HG02885 (cell line): Measurements from ENCODE around the gene BTNL9.
"Not testable (repeated sequence)": the region's sequence is repeated elsewhere in the genome, so short reads cannot be mapped to it uniquely, and the experiment has no call there.

Experiments
- ATAC-seq: cut with Tn5 transposase; IDR thresholded peaks from one replicate; pipeline ENCODE4 v1.9.1; 2021; ENCODE audit warnings: mild to moderate bottlenecking; ENCODE audit not compliant: unreplicated experiment, poor library complexity

Gene BTNL9

DNA sequence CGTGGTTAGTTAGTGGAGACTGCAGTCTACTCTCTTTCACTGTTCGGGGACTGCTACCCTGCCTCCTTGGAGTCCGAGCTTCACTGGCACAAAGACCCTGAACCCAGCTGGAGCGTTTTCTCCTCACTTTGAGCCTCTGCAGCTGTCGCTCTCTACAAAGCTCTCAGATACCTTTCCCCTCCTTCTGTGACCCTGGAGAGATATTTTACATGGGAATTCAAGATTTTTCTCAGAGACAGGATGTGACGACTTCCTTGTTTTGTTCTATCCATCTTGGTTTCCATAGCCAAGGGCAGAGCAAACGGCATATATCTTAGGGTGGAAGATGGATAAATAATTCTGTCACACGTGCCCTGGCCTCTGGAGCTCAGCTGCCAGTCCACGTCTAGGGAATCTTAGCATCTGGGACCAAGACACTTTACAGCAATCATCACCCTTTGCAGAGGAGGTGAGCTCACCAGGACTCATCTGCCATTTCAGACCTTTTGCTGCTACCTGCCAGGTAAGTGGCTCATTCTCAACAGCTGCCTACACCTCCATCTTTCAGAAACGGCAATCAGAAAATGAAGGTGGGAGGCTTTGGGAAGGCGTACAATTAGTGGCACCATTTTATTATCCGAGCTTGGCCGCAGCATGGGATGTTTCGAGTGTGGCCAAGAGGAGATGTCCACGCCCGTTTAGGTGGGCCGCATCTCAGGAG lies at the start of gene BTNL9:
Gene BTNL9, plus strand, starts transcription at position 336 of the 700 bp plus-strand sequence. CDS start 5,224 bp downstream, outside the sequence.
- no peak for ATAC-seq

GRCh38 chr5:180990882-180991242 lies 49.2 kb upstream of the BTNL9 start:
- ATAC-seq = no peak

DNA sequence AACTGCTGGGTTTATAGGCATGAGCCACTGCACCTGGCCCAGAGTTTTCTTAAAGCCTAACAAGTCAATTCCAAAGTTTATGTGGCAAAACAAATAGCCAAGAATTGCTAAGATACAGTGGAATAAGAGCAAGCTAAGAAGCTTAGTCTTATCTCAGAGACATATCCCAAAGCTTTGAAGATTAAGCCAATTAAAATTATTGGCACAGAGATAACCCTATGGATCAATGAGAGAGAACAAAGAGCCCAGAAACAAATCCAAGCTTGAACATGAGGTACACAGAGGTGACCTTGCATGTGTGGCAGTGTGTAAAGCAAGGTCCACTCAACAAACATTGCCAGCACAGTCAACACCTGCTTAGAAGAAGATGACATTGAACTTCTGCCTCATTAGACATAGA lies 38.1 kb upstream of the BTNL9 start:
- ATAC-seq = no peak

DNA sequence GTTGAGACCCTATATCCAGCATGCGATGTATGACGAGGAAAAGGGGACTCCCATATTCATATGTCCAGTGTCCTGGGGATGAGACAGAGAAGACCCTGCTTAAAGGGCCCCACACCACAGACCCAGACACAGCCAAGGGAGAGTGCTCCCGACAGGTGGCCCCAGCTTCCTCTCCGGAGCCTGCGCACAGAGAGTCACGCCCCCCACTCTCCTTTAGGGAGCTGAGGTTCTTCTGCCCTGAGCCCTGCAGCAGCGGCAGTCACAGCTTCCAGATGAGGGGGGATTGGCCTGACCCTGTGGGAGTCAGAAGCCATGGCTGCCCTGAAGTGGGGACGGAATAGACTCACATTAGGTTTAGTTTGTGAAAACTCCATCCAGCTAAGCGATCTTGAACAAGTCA lies 34.3 kb upstream of the BTNL9 start:
- no peak for ATAC-seq

- no peak for ATAC-seq
These were observed 31.9 kb upstream of the BTNL9 start for GRCh38 chr5:181008136-181008535.

DNA sequence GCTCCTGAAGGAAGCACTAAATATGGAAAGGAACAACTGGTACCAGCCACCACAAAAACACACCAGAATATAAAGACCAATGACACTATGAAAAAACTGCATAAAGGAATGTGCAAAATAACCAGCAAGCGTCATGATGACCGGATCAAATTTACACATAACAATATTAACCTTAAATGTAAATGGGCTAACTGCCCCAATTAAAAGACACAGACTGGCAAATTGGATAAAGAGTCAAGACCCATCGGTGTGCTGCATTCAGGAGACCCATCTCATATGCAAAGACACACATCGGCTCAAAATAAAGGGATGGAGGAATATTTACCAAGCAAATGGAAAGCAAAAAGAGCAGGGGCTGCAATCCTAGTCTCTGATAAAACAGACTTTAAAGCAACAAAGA lies 30.0 kb upstream of the BTNL9 start:
- not testable (repeated sequence) for ATAC-seq

DNA sequence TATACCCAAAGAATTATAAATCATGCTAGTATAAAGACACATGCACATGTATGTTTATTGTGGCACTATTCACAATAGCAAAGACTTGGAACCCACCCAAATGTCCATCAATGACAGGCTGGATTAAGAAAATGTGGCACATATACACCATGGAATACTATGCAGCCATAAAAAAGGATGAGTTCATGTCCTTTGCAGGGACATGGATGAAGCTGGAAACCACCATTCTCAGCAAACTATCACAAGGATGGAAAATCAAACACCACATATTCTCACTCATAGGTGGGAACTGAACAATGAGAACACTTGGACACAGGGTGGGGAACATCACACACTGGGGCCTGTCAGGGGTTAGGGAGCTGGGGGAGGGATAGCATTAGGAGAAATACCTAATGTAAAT lies 25.4 kb upstream of the BTNL9 start:
- ATAC-seq = not testable (repeated sequence)

- ATAC-seq = not testable (repeated sequence)
These were observed 22.6 kb upstream of the BTNL9 start for GRCh38 chr5:181017448-181017847.

- no peak for ATAC-seq
These were observed 19.4 kb upstream of the BTNL9 start for GRCh38 chr5:181020688-181021087.

DNA sequence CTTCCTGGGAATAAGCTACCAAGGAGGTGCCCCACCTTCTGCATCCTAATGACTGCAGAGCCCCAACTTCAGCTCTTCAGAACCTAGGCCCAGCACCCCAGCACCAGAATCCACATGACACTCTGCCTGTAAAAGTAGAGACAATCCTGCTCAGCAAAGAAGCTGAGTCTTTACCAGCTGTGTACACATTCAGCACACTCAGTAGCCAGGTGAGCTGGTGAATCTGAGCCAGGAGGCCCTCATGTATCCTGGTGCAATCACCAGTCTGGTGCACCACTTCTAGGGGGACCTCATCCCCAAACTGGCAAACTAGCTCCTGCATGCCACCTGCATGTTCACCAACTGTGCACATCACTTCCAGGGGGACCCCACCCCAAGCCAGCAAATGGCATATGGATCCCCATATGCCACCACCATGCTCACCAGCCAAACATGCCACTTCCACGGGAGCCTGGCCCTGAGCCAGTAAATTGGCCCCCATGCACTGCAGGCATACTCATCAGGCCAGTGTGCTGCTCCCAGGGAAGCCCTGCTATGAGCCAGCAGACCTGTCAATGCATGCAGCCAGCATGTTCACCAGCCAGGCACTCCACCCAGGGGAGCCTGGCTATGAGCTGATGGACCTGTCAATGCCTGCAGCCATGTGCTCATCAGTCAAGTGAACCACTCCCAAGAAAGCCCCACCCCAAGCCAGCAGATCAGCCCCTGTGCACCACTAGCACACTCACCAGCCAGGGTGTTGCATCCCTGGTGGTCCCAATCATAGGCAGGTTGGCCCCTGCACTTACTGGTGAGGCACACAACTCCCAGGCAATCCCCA lies 15.6 kb upstream of the BTNL9 start:
- ATAC-seq = no peak

DNA sequence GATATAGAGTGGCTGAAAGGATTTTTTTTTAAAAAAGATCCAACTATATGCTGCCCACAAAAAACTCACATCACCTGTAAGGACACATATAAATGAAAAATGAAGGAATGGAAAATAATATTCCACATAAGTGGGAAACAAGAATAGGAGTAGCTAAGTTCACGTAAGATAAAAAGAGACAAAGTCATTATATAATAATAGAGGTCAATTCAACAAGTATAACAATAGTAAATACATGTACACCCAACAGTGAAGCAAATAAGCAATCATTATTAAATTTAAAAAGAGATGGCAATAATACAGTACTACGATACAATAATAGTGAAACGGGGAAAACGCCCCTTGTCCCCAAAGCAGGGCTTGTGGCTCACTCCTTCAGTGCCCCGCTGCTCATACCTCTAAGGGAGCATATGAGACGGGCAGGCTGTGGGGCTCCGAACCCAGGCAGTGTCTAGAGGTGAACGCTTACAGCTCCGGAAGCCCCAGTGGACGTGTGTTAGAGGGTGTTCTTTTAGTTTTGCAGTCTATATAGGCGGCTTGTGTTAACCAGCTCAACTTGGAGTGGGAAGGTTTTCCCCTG lies 12.5 kb upstream of the BTNL9 start:
- no peak for ATAC-seq

GRCh38 chr5:181028032-181028819 lies 11.8 kb upstream of the BTNL9 start:
- ATAC-seq = no peak

DNA sequence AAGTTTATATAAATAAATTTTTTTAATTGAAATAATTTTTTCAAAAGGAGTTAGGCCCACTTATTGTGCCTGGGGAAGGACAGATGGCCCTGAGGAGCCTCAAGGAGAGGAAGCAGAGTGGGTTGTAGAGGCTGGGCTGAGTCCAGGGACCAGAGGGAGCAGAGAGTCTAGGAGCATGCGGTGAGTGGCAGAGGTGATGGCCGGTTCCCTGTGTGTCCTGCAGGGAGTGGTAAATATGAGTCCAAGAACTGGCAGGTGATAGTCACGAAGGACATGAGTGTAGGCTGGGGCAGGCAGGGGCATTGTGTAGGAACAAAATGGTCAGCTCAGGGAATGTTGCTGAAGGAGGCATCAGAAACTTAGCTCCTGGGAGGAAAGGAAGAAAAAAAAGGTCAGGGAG lies 8.3 kb upstream of the BTNL9 start:
- ATAC-seq = no peak

DNA sequence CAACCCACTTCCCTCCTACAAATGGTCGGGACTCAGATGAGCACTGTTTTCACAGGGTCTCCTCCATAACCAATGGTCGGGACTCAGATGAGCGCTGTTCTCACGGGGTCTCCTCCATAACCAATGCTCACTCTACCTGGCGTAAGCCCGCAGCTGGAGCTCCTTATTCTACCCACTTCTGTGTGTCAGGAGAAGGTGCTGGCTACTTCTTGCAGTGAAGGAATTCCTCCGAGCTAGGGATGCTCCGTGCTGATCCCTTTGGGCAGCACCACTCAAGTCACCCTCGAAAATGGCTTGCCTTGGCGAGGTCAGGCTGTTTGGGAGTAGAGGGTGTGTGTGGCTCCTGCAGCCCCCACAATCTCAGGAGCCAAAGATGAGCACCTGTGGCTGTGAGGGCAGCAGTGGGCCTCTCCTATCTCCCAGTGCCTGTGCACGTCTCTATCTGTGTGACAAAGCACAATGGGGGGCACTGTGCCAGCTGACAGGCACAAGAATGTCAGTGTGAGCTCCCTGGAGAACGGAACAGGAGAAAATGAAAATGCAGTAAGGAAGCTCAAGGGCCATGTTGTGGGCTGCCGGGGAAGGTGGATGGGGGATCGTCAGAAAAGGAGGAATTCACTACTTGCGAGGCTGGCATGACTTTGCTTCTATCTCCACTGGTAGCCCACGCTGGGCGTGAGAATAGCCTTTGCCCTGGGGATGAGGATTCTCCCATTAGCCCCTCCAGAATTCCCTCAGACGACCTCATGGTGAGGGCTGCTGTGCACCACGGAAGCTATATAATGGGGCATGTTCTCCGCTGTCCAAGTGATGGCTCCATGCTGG lies 3.9 kb upstream of the BTNL9 start:
- ATAC-seq = no peak

DNA sequence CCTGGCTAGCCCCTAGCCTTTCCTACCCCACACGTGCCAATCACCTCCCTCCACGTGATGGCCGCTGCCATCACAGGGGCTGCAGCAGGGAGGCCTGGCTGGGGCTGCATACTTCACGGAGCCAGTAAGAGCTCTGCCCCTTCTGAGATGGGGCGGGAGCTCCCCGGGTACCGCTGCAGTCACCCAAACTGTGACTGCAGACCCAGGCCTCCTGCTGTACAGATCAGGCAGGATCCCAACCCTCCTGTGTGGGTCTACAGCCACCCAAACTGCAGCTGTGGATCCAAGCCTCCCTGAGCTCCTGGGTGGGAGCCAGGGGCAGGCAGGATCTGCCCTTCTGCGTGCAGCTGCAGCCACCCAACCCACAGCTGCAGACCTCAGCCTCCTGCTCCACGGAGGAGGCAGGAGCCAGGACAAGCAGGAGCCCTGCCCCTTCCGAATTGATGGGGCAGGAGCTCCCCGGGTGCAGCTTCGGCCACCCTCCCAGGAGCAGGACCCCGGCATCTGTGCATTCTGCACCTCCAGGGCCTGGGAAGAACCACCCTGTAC lies 3.2 kb upstream of the BTNL9 start:
- ATAC-seq = no peak

- no peak for ATAC-seq
These were observed 2.7 kb upstream of the BTNL9 start for GRCh38 chr5:181037365-181037861.

- no peak for ATAC-seq
These were observed 595 bp upstream of the BTNL9 start for GRCh38 chr5:181039471-181039870.

DNA sequence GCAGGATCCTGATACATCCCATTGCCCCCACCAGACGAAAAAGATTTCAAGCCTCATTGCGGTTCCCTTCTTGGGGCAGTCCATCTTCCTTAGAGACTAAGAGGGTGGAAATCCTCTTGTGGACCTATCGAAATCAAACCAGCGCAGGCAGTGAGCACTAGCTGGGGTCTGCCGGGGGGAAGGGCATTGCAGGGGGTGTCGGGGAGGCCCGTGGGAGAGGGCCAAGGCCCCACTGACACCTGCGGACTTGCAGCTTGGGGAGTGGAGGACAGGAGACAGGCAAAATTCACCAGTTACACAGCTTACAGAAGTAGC lies 522 bp downstream of the BTNL9 start:
- no peak for ATAC-seq

DNA sequence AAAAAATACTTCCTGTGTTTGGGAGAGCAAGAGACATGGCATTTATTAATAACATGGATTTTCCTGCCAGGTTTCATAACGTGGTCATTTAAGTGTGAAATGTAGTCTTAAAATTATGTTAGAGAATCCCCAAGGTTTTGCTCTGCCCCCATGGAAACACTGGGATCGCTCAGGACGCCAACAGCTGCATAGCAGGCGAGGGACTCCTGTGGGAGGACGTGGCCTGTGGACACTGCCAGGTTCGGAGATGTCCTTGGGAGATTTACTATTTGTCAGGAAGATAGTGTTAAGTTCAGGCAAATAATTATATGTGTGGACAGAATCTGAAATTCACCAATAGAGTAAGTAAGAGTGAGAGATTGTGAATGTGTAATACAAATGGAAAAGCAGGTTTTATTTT lies 977 bp downstream of the BTNL9 start:
- no peak for ATAC-seq
